Measurements from ENCODE around the gene RNF151. TPM values are rescaled to one million over a fixed set of nuclear protein-coding genes. Genes with fewer than 3 reads are reported as not detected.

RNF151 gene
- total RNA-seq (not detected in 2 replicates), polyA plus RNA-seq (not detected in 2 replicates), polyA minus RNA-seq (ENCODE audit: low replicate concordance) (not detected in 2 replicates)
- not detected in 2 replicates for polyA plus RNA-seq (2012)

- peak within 1 kb of the TSS; percentile 98 for H3K9ac ChIP-seq (ENCODE audit: insufficient read depth, low read length)
- no peak for DNase-seq (ENCODE audit: low read depth in 2 of 2)
- H2AFZ ChIP-seq (ENCODE audit: low read length): no peak within 1 kb of the TSS
- peaks cover 37% of the 10 kb centered on the region for H3K79me2 ChIP-seq (ENCODE audit: control insufficient read depth, insufficient read depth, low read length)
- TF ChIP-seq EZH2 (IDR thresholded peaks at IDR 0.05; ENCODE audit: low read length, missing control alignments) (no peak), CTCF (conservative IDR thresholded peaks at IDR 0.05 in 1 of 2, IDR thresholded peaks at IDR 0.05 in 1 of 2; ENCODE audit: low read depth in 1 of 2, low read length in 2 of 2) (no peak)
- H3K4me3 ChIP-seq (replicated peaks in 1 of 4; ENCODE audit: control extremely low read depth in 1 of 4, insufficient read depth in 1 of 4, low read depth in 3 of 4, low read length in 4 of 4): peak within 1 kb of the TSS; percentile 79 to 99 (median 88)
- H3K9me3 ChIP-seq (ENCODE audit: control insufficient read depth, insufficient read depth, low read depth, low read length): no peaks in the 10 kb centered on the region
- H3K36me3 ChIP-seq (ENCODE audit: control insufficient read depth, insufficient read depth, low read length): peaks cover 18% of the 10 kb centered on the region
- H3K4me1 ChIP-seq (ENCODE audit: control insufficient read depth, extremely low read depth, insufficient read depth, low read length): peaks cover 3% of the 10 kb centered on the region
- peak within 1 kb of the TSS; percentile 100 for H3K4me2 ChIP-seq (ENCODE audit: extremely low read depth, insufficient read depth, low read length)
- no peaks in the 10 kb centered on the region for H4K20me1 ChIP-seq (ENCODE audit: control insufficient read depth, extremely low read depth, insufficient read depth, low read length)
- peak within 1 kb of the TSS; percentile 96 for H3K27ac ChIP-seq (ENCODE audit: insufficient read depth, low read length)
- H3K27me3 ChIP-seq (ENCODE audit: control insufficient read depth, insufficient read depth, low read length): no peaks in the 10 kb centered on the region
These were observed at the start of gene RNF151 for GRCh38 chr16:1966460-1966859. RNF151 (plus strand) TSS chr16:1966856; CDS start chr16:1966882, 26 bp downstream.

- no peaks in the 10 kb centered on the region for H3K36me3 ChIP-seq (ENCODE audit: control insufficient read depth, insufficient read depth, low read length)
- no peaks in the 10 kb centered on the region for H4K20me1 ChIP-seq (ENCODE audit: control insufficient read depth, extremely low read depth, insufficient read depth, low read length)
- no peak overlapping the region for H2AFZ ChIP-seq (ENCODE audit: low read length)
- H3K4me2 ChIP-seq (ENCODE audit: extremely low read depth, insufficient read depth, low read length): no peak overlapping the region
- no peak overlapping the region for H3K4me3 ChIP-seq (replicated peaks in 1 of 4; ENCODE audit: control extremely low read depth in 1 of 4, insufficient read depth in 1 of 4, low read depth in 3 of 4, low read length in 4 of 4)
- peaks cover 41% of the 10 kb centered on the region for H3K27me3 ChIP-seq (ENCODE audit: control insufficient read depth, insufficient read depth, low read length)
- no peaks in the 10 kb centered on the region for H3K9me3 ChIP-seq (ENCODE audit: control insufficient read depth, insufficient read depth, low read depth, low read length)
- no peak for DNase-seq (ENCODE audit: low read depth in 2 of 2)
- no peak for TF ChIP-seq CTCF (conservative IDR thresholded peaks at IDR 0.05 in 1 of 2, IDR thresholded peaks at IDR 0.05 in 1 of 2; ENCODE audit: low read depth in 1 of 2, low read length in 2 of 2)
- TF ChIP-seq EZH2 (IDR thresholded peaks at IDR 0.05; ENCODE audit: low read length, missing control alignments): peak; percentile 89
- H3K79me2 ChIP-seq (ENCODE audit: control insufficient read depth, insufficient read depth, low read length): no peaks in the 10 kb centered on the region
- H3K27ac ChIP-seq (ENCODE audit: insufficient read depth, low read length): no peak overlapping the region
- H3K4me1 ChIP-seq (ENCODE audit: control insufficient read depth, extremely low read depth, insufficient read depth, low read length): no peaks in the 10 kb centered on the region
- H3K9ac ChIP-seq (ENCODE audit: insufficient read depth, low read length): no peak overlapping the region
These were observed 49.5 kb upstream of the RNF151 start for GRCh38 chr16:1917056-1917664.

- peaks cover 43% of the 10 kb centered on the region for H3K27me3 ChIP-seq (ENCODE audit: control insufficient read depth, insufficient read depth, low read length)
- DNase-seq (ENCODE audit: low read depth in 2 of 2): no peak
- no peaks in the 10 kb centered on the region for H3K9me3 ChIP-seq (ENCODE audit: control insufficient read depth, insufficient read depth, low read depth, low read length)
These were observed 48.8 kb upstream of the RNF151 start for GRCh38 chr16:1917665-1918350.

More at GRCh38 chr16:1917665-1918350, 48.8 kb upstream of the RNF151 start:
- Histone ChIP-seq H3K4me3 (replicated peaks in 1 of 4; ENCODE audit: control extremely low read depth in 1 of 4, insufficient read depth in 1 of 4, low read depth in 3 of 4, low read length in 4 of 4) (no peak overlapping the region), H4K20me1 (ENCODE audit: control insufficient read depth, extremely low read depth, insufficient read depth, low read length) (no peaks in the 10 kb centered on the region), H3K27ac (ENCODE audit: insufficient read depth, low read length) (no peak overlapping the region), H3K4me2 (ENCODE audit: extremely low read depth, insufficient read depth, low read length) (no peak overlapping the region), H3K4me1 (ENCODE audit: control insufficient read depth, extremely low read depth, insufficient read depth, low read length) (no peaks in the 10 kb centered on the region), H2AFZ (ENCODE audit: low read length) (no peak overlapping the region), H3K79me2 (ENCODE audit: control insufficient read depth, insufficient read depth, low read length) (no peaks in the 10 kb centered on the region), H3K9ac (ENCODE audit: insufficient read depth, low read length) (no peak overlapping the region), H3K36me3 (ENCODE audit: control insufficient read depth, insufficient read depth, low read length) (no peaks in the 10 kb centered on the region)
- TF ChIP-seq CTCF (conservative IDR thresholded peaks at IDR 0.05 in 1 of 2, IDR thresholded peaks at IDR 0.05 in 1 of 2; ENCODE audit: low read depth in 1 of 2, low read length in 2 of 2): no peak
- peak; percentile 79 for TF ChIP-seq EZH2 (IDR thresholded peaks at IDR 0.05; ENCODE audit: low read length, missing control alignments)
